GM12878 (cell line): ENCODE results near the gene ZC3H7B. TPM values are rescaled to one million over a fixed set of nuclear protein-coding genes. Genes with fewer than 3 reads are reported as not detected.

Source experiments
- ATAC-seq: fragments of 200-7000 bp; cut with Tn5 transposase; 3 replicates; pipeline ENCODE4 v1.9.1; 2020; ENCODE audit warnings: mild to moderate bottlenecking, moderate library complexity
- BruUV-seq: library from RNA; stranded (reverse); fragments of 400-500 nt; replicated peaks from 2 replicates; lab custom pipeline; 2021; lab: Mats Ljungman, UMichigan
- CTCF ChIA-PET: fragments of 300-600 bp; sonication (Branson Sonifier 250); formaldehyde crosslinking; extraction: SDS; loops from one replicate; lab custom pipeline; 2021; ENCODE audit warnings: inconsistent platforms; lab: Yijun Ruan, JAX
- POLR2A ChIA-PET: fragments of 350-600 bp; formaldehyde crosslinking; extraction: SDS; loops from one replicate; lab custom pipeline; 2021; ENCODE audit warnings: inconsistent platforms; lab: Charles Lee
- RAD21 ChIA-PET: fragments of 300-600 bp; sonication (Branson Sonifier 250); formaldehyde crosslinking; loops from one replicate; lab custom pipeline; 2023; ENCODE audit warnings: antibody characterized with exemption; ENCODE audit not compliant: unreplicated experiment; lab: Charles Lee
- SMC1A ChIA-PET: fragments of 300-600 bp; sonication (Branson Sonifier 250); formaldehyde crosslinking; loops from one replicate; lab custom pipeline; 2023; ENCODE audit not compliant: unreplicated experiment, uncharacterized antibody; lab: Charles Lee
- DNase-seq: peaks from one replicate; pipeline ENCODE4 v3.0.0-alpha.2; 2011; ENCODE audit warnings: low read depth, low spot score
- FAIRE-seq: peaks from 3 replicates; lab custom pipeline; 2011; peaks lifted over from hg19 to GRCh38; lab: Jason Lieb, UNC
- H2AFZ ChIP-seq: 2 replicates; pipeline ENCODE4 v1.6.0; 2011; ENCODE audit warnings: low read depth, low read length, control low read depth; ENCODE audit not compliant: control insufficient read depth
- H3K27ac ChIP-seq: 2 replicates; pipeline ENCODE4 v1.5.1; 2011; ENCODE audit warnings: control low read depth; ENCODE audit not compliant: control insufficient read depth, insufficient read depth
- H3K27me3 ChIP-seq, 2 experiments: replicated peaks in 1 of 2; 2 replicates each; pipeline versions ENCODE4 v1.6.0 to v1.6.1; 2011; ENCODE audit warnings: low read length in 1 of 2; ENCODE audit not compliant: control insufficient read depth in 2 of 2, insufficient read depth in 2 of 2
- H3K36me3 ChIP-seq, 2 experiments: 2 replicates each; pipeline ENCODE4 v1.5.1; 2011; ENCODE audit warnings: low read length in 1 of 2; ENCODE audit not compliant: control insufficient read depth in 2 of 2, insufficient read depth in 2 of 2
- H3K4me1 ChIP-seq: 2 replicates; pipeline ENCODE4 v1.6.1; 2011; ENCODE audit warnings: mild to moderate bottlenecking, low read length, moderate library complexity, mixed read lengths; ENCODE audit not compliant: control insufficient read depth, insufficient read depth
- H3K4me2 ChIP-seq: 2 replicates; pipeline ENCODE4 v1.6.0; 2011; ENCODE audit warnings: control low read depth; ENCODE audit not compliant: control insufficient read depth, insufficient read depth
- H3K4me3 ChIP-seq: fragments of 200-600 bp; sonication (generic); 2 replicates; pipeline ENCODE4 v1.5.1; 2016
- H3K79me2 ChIP-seq: 2 replicates; pipeline ENCODE4 v1.6.0; 2011; ENCODE audit warnings: low read length; ENCODE audit not compliant: control insufficient read depth, insufficient read depth
- H3K9ac ChIP-seq: 2 replicates; pipeline ENCODE4 v1.8.0; 2011; ENCODE audit warnings: low read length, control low read depth, mixed read lengths; ENCODE audit not compliant: control insufficient read depth, insufficient read depth
- H3K9me3 ChIP-seq: replicated peaks from 3 replicates; pipeline ENCODE4 v1.5.1; 2011; ENCODE audit warnings: mild to moderate bottlenecking, low read length; ENCODE audit not compliant: control insufficient read depth, insufficient read depth
- H4K20me1 ChIP-seq: 2 replicates; pipeline ENCODE4 v1.6.0; 2011; ENCODE audit not compliant: control insufficient read depth, insufficient read depth
- ATF7 ChIP-seq: fragments of 450-650 bp; IDR thresholded peaks from 2 replicates; pipeline ENCODE4 v1.6.1; 2016; ENCODE audit warnings: low read depth, mild to moderate bottlenecking
- BRCA1 ChIP-seq: IDR thresholded peaks from 2 replicates; pipeline ENCODE4 v1.6.1; 2011; ENCODE audit warnings: low read depth, low read length, improper control_type of control experiment
- CREM ChIP-seq: IDR thresholded peaks from 2 replicates; pipeline ENCODE4 v1.6.1; 2014; ENCODE audit warnings: antibody characterized with exemption, low read depth
- DPF2 ChIP-seq: fragments of 450-650 bp; IDR thresholded peaks from 2 replicates; pipeline ENCODE4 v1.6.1; 2017; ENCODE audit warnings: mild to moderate bottlenecking
- ETV6 ChIP-seq, 2 experiments: fragments of 450-650 bp in 1 of 2; IDR thresholded peaks in 1 of 2; conservative IDR thresholded peaks in 1 of 2; 2 replicates each; pipeline ENCODE4 v1.6.1; 2014; ENCODE audit warnings: antibody characterized with exemption in 1 of 2, borderline replicate concordance in 1 of 2, low read depth in 1 of 2, mild to moderate bottlenecking in 1 of 2, moderate library complexity in 1 of 2
- IKZF1 ChIP-seq: fragments of 450-650 bp; conservative IDR thresholded peaks from 2 replicates; pipeline ENCODE4 v1.6.1; 2017; ENCODE audit warnings: antibody characterized with exemption, mild to moderate bottlenecking
- LARP7 ChIP-seq: fragments of 450-650 bp; IDR thresholded peaks from 2 replicates; pipeline ENCODE4 v1.6.1; 2017; ENCODE audit warnings: mild to moderate bottlenecking
- MEF2A ChIP-seq: IDR thresholded peaks from 2 replicates; pipeline ENCODE4 v1.6.1; 2011; ENCODE audit warnings: low read depth, mild to moderate bottlenecking, low read length, moderate library complexity; ENCODE audit not compliant: insufficient read depth
- MEF2B ChIP-seq: fragments of 450-650 bp; IDR thresholded peaks from 2 replicates; pipeline ENCODE4 v1.6.1; 2018; ENCODE audit warnings: mild to moderate bottlenecking, moderate library complexity; ENCODE audit not compliant: partially characterized antibody, poor library complexity, severe bottlenecking
- MYC ChIP-seq: IDR thresholded peaks from 2 replicates; pipeline ENCODE4 v1.6.1; 2011; ENCODE audit warnings: mild to moderate bottlenecking, low read length, moderate library complexity, inconsistent platforms; ENCODE audit not compliant: insufficient read depth, insufficient replicate concordance, insufficient read length, severe bottlenecking
- PAX8 ChIP-seq: fragments of 450-650 bp; IDR thresholded peaks from 2 replicates; pipeline ENCODE4 v1.6.1; 2017; ENCODE audit warnings: mild to moderate bottlenecking, moderate library complexity
- PML ChIP-seq: IDR thresholded peaks from 2 replicates; pipeline ENCODE4 v1.6.1; 2012; ENCODE audit warnings: low read length, inconsistent platforms
- RELB ChIP-seq: fragments of 450-650 bp; IDR thresholded peaks from 2 replicates; pipeline ENCODE4 v1.6.1; 2017; ENCODE audit warnings: low read depth, mild to moderate bottlenecking, moderate library complexity
- RUNX3 ChIP-seq: IDR thresholded peaks from 2 replicates; pipeline ENCODE4 v1.6.1; 2012; ENCODE audit warnings: low read length, inconsistent platforms
- SPI1 ChIP-seq: IDR thresholded peaks from 2 replicates; pipeline ENCODE4 v1.6.1; 2011; ENCODE audit warnings: low read depth, mild to moderate bottlenecking, low read length, moderate library complexity, borderline replicate concordance; ENCODE audit not compliant: insufficient read depth
- TCF12 ChIP-seq: IDR thresholded peaks from 2 replicates; pipeline ENCODE4 v1.6.1; 2011; ENCODE audit warnings: low read depth, mild to moderate bottlenecking, low read length
- YBX1 ChIP-seq: fragments of 450-650 bp; IDR thresholded peaks from 2 replicates; pipeline ENCODE4 v1.6.1; 2016; ENCODE audit warnings: antibody characterized with exemption
- YY1 ChIP-seq: IDR thresholded peaks from 2 replicates; pipeline ENCODE4 v1.6.1; 2011; ENCODE audit warnings: low read depth, mild to moderate bottlenecking, low read length
- ZBTB33 ChIP-seq: fragments of 450-650 bp; IDR thresholded peaks from 2 replicates; pipeline ENCODE4 v1.6.1; 2017; ENCODE audit warnings: mild to moderate bottlenecking
- WGBS: methylation state at CpG from one replicate; pipeline ENCODE4 v1.1.6; 2016; ENCODE audit warnings: low lambda C conversion rate; ENCODE audit not compliant: insufficient replicate concordance, insufficient coverage; ENCODE audit errors: missing lambda C conversion rate; 5-methylcytosine and 5-hydroxymethylcytosine counted together
- in situ Hi-C: fragments of 300-500 bp; cut with MboI; formaldehyde crosslinking; loops from 9 replicates; pipeline ENCODE4 v1.14.3; 2018; ENCODE audit warnings: mixed read lengths
- intact Hi-C: fragments of 100-400 bp; cut with micrococcal nuclease; formaldehyde crosslinking; loops from one replicate; pipeline ENCODE4 v1.14.2; 2022; ENCODE audit not compliant: unreplicated experiment
- polyA plus RNA-seq, 11 experiments: library from polyadenylated mRNA; depleted of rRNA in 4 of 11; unstranded in 6 of 11; stranded (reverse) in 5 of 11; fragments of >200 nt; fragmentation: Nextera tagmentation in 4 of 11; fragmentation: Illumina TruSeq in 1 of 11; extraction: Ambion mirVana in 4 of 11; extraction: Trizol in 1 of 11; gene quantifications; 1 replicate in 1 of 11; 2 replicates in 10 of 11; pipeline versions ENCODE4 v1.2.1 to v1.2.3, GENCODE V29; 2011 to 2016; ENCODE audit warnings: inconsistent platforms in 2 of 11, missing spikeins in 2 of 11, low read depth in 1 of 11
- total RNA-seq, 4 experiments: library from RNA; depleted of rRNA in 3 of 4; stranded (reverse); fragments of >200 nt in 3 of 4; fragmentation: Illumina TruSeq in 1 of 4; extraction: Trizol in 1 of 4; gene quantifications; 2 replicates each; pipeline versions ENCODE4 v1.2.1 to v1.2.3, GENCODE V29; 2013 to 2021

Gene ZC3H7B
- total and polyA plus RNA-seq, 10 of the 15 experiments (the other 5 are each of a cell fraction or from before 2014, with no cell fraction given), result 0.26 to 52.3 (median 22.4) TPM

GRCh38 chr22:41286639-41287091 is 14.7 kb upstream of the ZC3H7B start (continued):
- TF ChIP-seq ETV6 (conservative IDR thresholded peaks at IDR 0.05 in 1 of 2, IDR thresholded peaks at IDR 0.05 in 1 of 2; ENCODE audit: borderline replicate concordance in 1 of 2, low read depth in 1 of 2) (peak in 1 of 2 experiments; percentile 25; a peak in 1 of 4 replicates), PML (0 out of 2 replicates have a peak, but pooled peaks have one; percentile 50), ATF7 (peak; percentile 58), PAX8 (no peak; the same call in 1 of the 2 replicates), YBX1 (no peak), DPF2 (0 out of 2 replicates have a peak, but pooled peaks have one; percentile 22), SPI1 (peak; percentile 36; the same call in 1 of the 2 replicates), IKZF1 (no peak)

- Histone ChIP-seq H3K36me3 (no peaks in the 10 kb centered on the region), H3K9ac (no peak overlapping the region), H2AFZ (no peak overlapping the region), H4K20me1 (no peaks in the 10 kb centered on the region), H3K27ac (no peak overlapping the region), H3K9me3 (no peaks in the 10 kb centered on the region), H3K4me2 (no peak overlapping the region), H3K4me1 (peaks cover 7% of the 10 kb centered on the region), H3K79me2 (peaks cover 21% of the 10 kb centered on the region), H3K4me3 (no peak overlapping the region), H3K27me3 (no peaks in the 10 kb centered on the region)
- ChIA-PET CTCF (interaction anchor here (1.0 kb wide), 1 partner anchor 365 kb away, joined by 3 read pairs; no protein-coding TSS in a partner anchor), RAD21 (interaction anchor here (0.6 to 0.8 kb wide), 3 partner anchors 99 to 398 kb away, joined by 3 to 4 read pairs (median 3); no protein-coding TSS in a partner anchor), POLR2A (interaction anchor here (0.6 to 2.4 kb wide), 3 partner anchors 9 to 400 kb away, joined by 3 to 6 read pairs (median 3); partner anchors contain the start of gene ZC3H7B), SMC1A (no interaction called here)
- TF ChIP-seq LARP7 (no peak), RUNX3 (no peak), MEF2B (no peak), ZBTB33 (no peak), BRCA1 (no peak), YY1 (no peak), DPF2 (no peak), MYC (no peak), CREM (no peak), TCF12 (no peak), RELB (no peak), MEF2A (no peak)
- in situ Hi-C loops (no loop called here), intact Hi-C loops (no loop called here)
- FAIRE-seq, result no peak
- no peak for DNase-seq
- ATAC-seq, result no peak
- BruUV-seq, result no TSS peak
- 81% methylated on average over 9 of the region's 9 CpGs for WGBS
These were observed 12.9 kb upstream of the ZC3H7B start for GRCh38 chr22:41288245-41288946.
